Stimulated activated CD8-positive, alpha-beta memory T cell treated with anti-CD3 and anti-CD28 coated beads, Interleukin-2, amount 100 ng/mL, for 1 hour (primary cell): ENCODE results near the gene SERINC5.
"Not testable (repeated sequence)": the region's sequence is repeated elsewhere in the genome, so short reads cannot be mapped to it uniquely, and the experiment has no call there.

Source experiments
- DNase-seq, 2 donors: peaks; one replicate each; pipeline ENCODE4 v3.0.0-alpha.2; 2020; ENCODE audit warnings: low read depth in 2 of 2

Gene SERINC5

GRCh38 chr5:80255811-80256712 is at the start of gene SERINC5:
SERINC5 (minus strand) TSS chr5:80256048; CDS start chr5:80255922, 126 bp downstream.
- DNase-seq, result peak; percentile 69 to 72

GRCh38 chr5:80302636-80303035 is 46.8 kb upstream of the SERINC5 start:
- DNase-seq, result no peak

GRCh38 chr5:80301342-80301741 is 45.5 kb upstream of the SERINC5 start:
- not testable (repeated sequence) for DNase-seq

GRCh38 chr5:80300796-80301195 is 44.9 kb upstream of the SERINC5 start:
- DNase-seq, result not testable (repeated sequence)

- DNase-seq, result no peak
These were observed 44.3 kb upstream of the SERINC5 start for GRCh38 chr5:80300125-80300524.

- no peak for DNase-seq
These were observed 43.8 kb upstream of the SERINC5 start for GRCh38 chr5:80299601-80300000.

- DNase-seq, result no peak
These were observed 40.3 kb upstream of the SERINC5 start for GRCh38 chr5:80296121-80296520.

GRCh38 chr5:80291761-80292160 is 35.9 kb upstream of the SERINC5 start:
- DNase-seq, result no peak

GRCh38 chr5:80289320-80289719 is 33.5 kb upstream of the SERINC5 start:
- no peak for DNase-seq

GRCh38 chr5:80288177-80288576 is 32.3 kb upstream of the SERINC5 start:
- no peak for DNase-seq

GRCh38 chr5:80284720-80285119 is 28.9 kb upstream of the SERINC5 start:
- DNase-seq, result no peak

- no peak for DNase-seq
These were observed 27.5 kb upstream of the SERINC5 start for GRCh38 chr5:80283360-80283759.

- no peak for DNase-seq
These were observed 26.2 kb upstream of the SERINC5 start for GRCh38 chr5:80282054-80282453.

GRCh38 chr5:80277191-80277590 is 21.3 kb upstream of the SERINC5 start:
- DNase-seq, result no peak

- no peak for DNase-seq
These were observed 20.3 kb upstream of the SERINC5 start for GRCh38 chr5:80276186-80276585.

GRCh38 chr5:80275347-80275746 is 19.5 kb upstream of the SERINC5 start:
- DNase-seq, result no peak

GRCh38 chr5:80270543-80270942 is 14.7 kb upstream of the SERINC5 start:
- not testable (repeated sequence) for DNase-seq

GRCh38 chr5:80269991-80270438 is 14.2 kb upstream of the SERINC5 start:
- no peak for DNase-seq

- no peak for DNase-seq
These were observed 13.1 kb upstream of the SERINC5 start for GRCh38 chr5:80268916-80269315.

- no peak for DNase-seq
These were observed 10.7 kb upstream of the SERINC5 start for GRCh38 chr5:80266566-80266965.

- no peak for DNase-seq
These were observed 4.6 kb upstream of the SERINC5 start for GRCh38 chr5:80260461-80260860.

GRCh38 chr5:80259511-80260203 is 3.8 kb upstream of the SERINC5 start:
- DNase-seq, result no peak

- DNase-seq, result no peak
These were observed 427 bp downstream of the SERINC5 start for GRCh38 chr5:80255431-80255810.
